Activated CD8-positive, alpha-beta T cell treated with anti-CD3 and anti-CD28 coated beads for 36 hours (primary cell): ENCODE data around the gene CCR8. TPM values are rescaled to one million over a fixed set of nuclear protein-coding genes. Genes with fewer than 3 reads are reported as not detected.

Source experiments
- ATAC-seq: fragments of 200-7000 bp; cut with Tn5 transposase; one replicate; pipeline ENCODE4 v1.10.0; 2021; ENCODE audit warnings: mild to moderate bottlenecking, moderate library complexity
- CTCF ChIA-PET: fragments of 350-600 bp; sonication (Branson Sonifier 250); formaldehyde crosslinking; loops from one replicate; lab custom pipeline; 2021; ENCODE audit warnings: antibody characterized with exemption; lab: Charles Lee
- POLR2A ChIA-PET: fragments of 350-600 bp; sonication (Branson Sonifier 250); formaldehyde crosslinking; loops from one replicate; lab custom pipeline; 2021; ENCODE audit warnings: antibody characterized with exemption; lab: Charles Lee
- DNase-seq: peaks from one replicate; pipeline ENCODE4 v3.0.0-alpha.2; 2020
- H3K27ac Mint-ChIP-seq: one replicate; pipeline ENCODE4 v1.8.0; 2021; ENCODE audit warnings: mild to moderate bottlenecking, mixed read lengths
- H3K27me3 Mint-ChIP-seq: one replicate; pipeline ENCODE4 v1.8.0; 2021; ENCODE audit warnings: mixed read lengths
- H3K36me3 Mint-ChIP-seq: one replicate; pipeline ENCODE4 v1.8.0; 2021; ENCODE audit warnings: low read depth, mixed read lengths
- H3K4me1 Mint-ChIP-seq: one replicate; pipeline ENCODE4 v1.8.0; 2021; ENCODE audit warnings: low read depth, mixed read lengths
- H3K4me3 Mint-ChIP-seq: one replicate; pipeline ENCODE4 v1.8.0; 2021; ENCODE audit warnings: mild to moderate bottlenecking, moderate library complexity, mixed read lengths
- H3K9me3 Mint-ChIP-seq: one replicate; pipeline ENCODE4 v1.8.0; 2021; ENCODE audit warnings: mixed read lengths
- intact Hi-C: fragments of 100-400 bp; cut with micrococcal nuclease; formaldehyde crosslinking; loops from one replicate; pipeline ENCODE4 v1.10.0; 2022
- total RNA-seq, 2 experiments: library from RNA; stranded (reverse); gene quantifications; one replicate each; pipeline ENCODE4 v1.2.3, GENCODE V29; 2021
- TF ChIP-seq, protein P1 (sequence below): fragments of 200-600 bp; IDR thresholded peaks from one replicate; pipeline ENCODE4 v1.8.0; 2022; ENCODE audit warnings: antibody characterized with exemption, mild to moderate bottlenecking

Gene CCR8
- total RNA-seq, 2 experiments from 2014 or later = 0.34 to 0.56 TPM

DNA sequence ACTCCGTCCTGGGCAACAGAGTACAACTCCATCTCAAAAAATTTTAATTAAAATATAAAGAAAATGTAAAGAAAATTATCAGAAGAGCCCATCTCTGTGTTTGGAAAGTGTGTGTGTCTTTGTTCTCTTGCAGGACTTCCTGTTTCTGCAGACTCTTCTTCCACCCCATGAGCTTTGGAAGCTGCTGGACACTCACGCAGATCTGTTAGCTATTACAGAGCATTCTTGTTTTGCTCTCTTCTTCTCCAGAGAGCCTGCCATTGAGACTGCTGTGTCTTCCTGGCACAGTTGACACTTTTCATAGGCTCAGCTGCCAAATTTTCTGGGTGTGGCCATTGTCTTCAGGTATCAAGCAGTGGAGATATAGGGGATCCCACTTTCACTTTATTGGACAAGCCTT lies 6.0 kb upstream of the CCR8 start:
- H3K27me3 Mint-ChIP-seq = peaks cover 3% of the 10 kb centered on the region
- no peak for DNase-seq
- POLR2A ChIA-PET = no interaction called here
- intact Hi-C loops = no loop called here
- CTCF ChIA-PET = interaction anchor here (0.6 to 1.1 kb wide), 2 partner anchors 17 to 124 kb away, joined by 3 read pairs; no protein-coding TSS in a partner anchor
- no peak overlapping the region for H3K27ac Mint-ChIP-seq
- peaks cover 43% of the 10 kb centered on the region for H3K4me1 Mint-ChIP-seq
- H3K4me3 Mint-ChIP-seq = no peak overlapping the region
- H3K9me3 Mint-ChIP-seq = no peaks in the 10 kb centered on the region
- ATAC-seq = no peak
- TF ChIP-seq, protein P1, sequence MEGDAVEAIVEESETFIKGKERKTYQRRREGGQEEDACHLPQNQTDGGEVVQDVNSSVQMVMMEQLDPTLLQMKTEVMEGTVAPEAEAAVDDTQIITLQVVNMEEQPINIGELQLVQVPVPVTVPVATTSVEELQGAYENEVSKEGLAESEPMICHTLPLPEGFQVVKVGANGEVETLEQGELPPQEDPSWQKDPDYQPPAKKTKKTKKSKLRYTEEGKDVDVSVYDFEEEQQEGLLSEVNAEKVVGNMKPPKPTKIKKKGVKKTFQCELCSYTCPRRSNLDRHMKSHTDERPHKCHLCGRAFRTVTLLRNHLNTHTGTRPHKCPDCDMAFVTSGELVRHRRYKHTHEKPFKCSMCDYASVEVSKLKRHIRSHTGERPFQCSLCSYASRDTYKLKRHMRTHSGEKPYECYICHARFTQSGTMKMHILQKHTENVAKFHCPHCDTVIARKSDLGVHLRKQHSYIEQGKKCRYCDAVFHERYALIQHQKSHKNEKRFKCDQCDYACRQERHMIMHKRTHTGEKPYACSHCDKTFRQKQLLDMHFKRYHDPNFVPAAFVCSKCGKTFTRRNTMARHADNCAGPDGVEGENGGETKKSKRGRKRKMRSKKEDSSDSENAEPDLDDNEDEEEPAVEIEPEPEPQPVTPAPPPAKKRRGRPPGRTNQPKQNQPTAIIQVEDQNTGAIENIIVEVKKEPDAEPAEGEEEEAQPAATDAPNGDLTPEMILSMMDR = no peak
- H3K36me3 Mint-ChIP-seq = no peaks in the 10 kb centered on the region

DNA sequence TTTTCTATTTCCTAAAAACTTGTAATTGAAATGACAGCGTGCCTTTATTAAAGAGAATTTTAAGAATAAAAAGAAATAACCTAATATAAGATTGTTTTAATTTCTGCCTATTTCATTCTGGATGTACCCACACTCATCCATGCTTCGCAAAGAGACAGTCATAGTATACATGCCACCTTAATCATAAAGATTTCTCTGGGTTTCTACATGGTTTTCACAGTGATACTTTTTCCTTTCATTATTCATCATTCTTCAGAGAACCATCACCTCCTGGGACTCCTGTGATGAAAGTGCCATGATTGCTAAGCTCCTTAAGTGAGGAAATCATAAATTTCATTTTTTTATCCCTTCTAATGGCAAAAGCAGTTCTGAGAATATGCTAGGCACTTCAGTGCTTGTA lies 4.3 kb upstream of the CCR8 start:
- ChIA-PET POLR2A (no interaction called here), CTCF (no interaction called here)
- TF ChIP-seq, protein P1 = no peak
- intact Hi-C loops = no loop called here
- Mint-ChIP-seq H3K27ac (no peak overlapping the region), H3K27me3 (no peaks in the 10 kb centered on the region), H3K4me3 (no peak overlapping the region), H3K36me3 (no peaks in the 10 kb centered on the region), H3K9me3 (no peaks in the 10 kb centered on the region), H3K4me1 (peaks cover 43% of the 10 kb centered on the region)
- ATAC-seq (no peak), DNase-seq (no peak)

DNA sequence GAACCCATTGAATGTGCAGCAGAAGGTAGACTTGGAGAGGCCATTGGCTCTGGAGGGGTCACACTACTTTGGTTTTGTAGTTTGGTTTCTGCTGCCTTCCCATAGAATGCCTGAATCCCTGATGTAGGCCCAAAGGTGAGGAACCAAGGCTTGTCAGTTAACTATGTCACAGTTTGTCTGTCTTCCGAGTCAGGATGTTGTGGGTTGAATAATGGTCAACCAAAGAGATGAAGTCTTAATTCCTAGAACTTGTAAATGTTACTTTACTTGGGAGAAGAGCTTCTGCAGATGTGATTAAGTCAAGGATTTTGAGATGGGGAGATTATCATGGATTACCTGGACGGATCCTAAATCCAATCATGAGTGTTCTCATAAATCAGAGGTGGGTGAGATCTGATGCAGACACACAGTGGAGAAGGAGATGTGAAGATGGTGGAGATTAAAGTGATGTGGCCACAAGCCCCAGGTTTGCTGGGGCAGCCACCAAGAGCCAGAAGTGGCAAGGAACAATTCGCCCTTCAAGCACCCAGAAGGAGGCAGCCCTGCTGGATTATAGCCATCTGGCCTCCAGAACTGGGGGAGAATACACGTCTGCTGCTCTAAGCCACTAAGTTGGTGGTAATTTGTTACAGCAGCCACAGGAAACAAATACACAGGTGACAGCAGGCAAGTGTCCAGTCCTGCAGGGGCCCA lies 2.3 kb upstream of the CCR8 start:
- ATAC-seq (no peak), DNase-seq (no peak)
- no peaks in the 10 kb centered on the region for H3K27me3 Mint-ChIP-seq
- no peaks in the 10 kb centered on the region for H3K9me3 Mint-ChIP-seq
- peaks cover 37% of the 10 kb centered on the region for H3K4me1 Mint-ChIP-seq
- no peak overlapping the region for H3K27ac Mint-ChIP-seq
- H3K36me3 Mint-ChIP-seq = no peaks in the 10 kb centered on the region
- no peak overlapping the region for H3K4me3 Mint-ChIP-seq
- TF ChIP-seq, protein P1 = no peak
- ChIA-PET CTCF (no interaction called here), POLR2A (interaction anchor here (0.9 kb wide), 1 partner anchor 58 kb away, joined by 3 read pairs; no protein-coding TSS in a partner anchor)
- intact Hi-C loops = no loop called here

DNA sequence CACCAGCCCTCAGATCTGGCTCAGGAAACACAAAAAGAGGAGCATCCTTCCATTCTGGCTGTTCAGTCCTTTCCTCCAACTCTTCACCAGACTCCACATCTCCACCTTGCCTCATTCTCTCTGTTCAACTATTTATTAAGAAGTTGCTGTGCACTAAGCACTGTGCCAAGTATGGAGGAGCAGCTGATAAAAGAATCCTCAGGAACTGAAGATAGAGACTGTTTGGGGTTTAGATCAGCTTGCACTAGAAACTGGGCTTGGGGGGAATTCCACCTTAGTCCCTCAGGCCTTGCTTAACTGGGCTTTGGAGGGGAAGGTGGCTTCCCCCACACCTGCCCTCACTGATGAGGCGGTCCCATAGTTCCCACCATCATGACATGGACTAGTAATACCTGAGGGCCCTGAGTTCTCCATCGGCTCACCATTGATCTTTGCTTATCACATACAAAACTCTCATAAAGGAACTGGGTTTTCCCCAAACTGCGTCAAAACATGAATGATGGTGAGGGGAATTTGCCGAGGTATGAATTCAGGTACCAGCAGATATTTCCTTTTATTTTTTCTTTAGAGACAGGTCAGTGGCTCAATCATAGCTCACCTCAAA lies 1.7 kb upstream of the CCR8 start:
- no peaks in the 10 kb centered on the region for H3K36me3 Mint-ChIP-seq
- H3K4me1 Mint-ChIP-seq = peaks cover 34% of the 10 kb centered on the region
- no peaks in the 10 kb centered on the region for H3K9me3 Mint-ChIP-seq
- no peaks in the 10 kb centered on the region for H3K27me3 Mint-ChIP-seq
- ChIA-PET POLR2A (interaction anchor here (0.9 kb wide), 1 partner anchor 57 kb away, joined by 3 read pairs; no protein-coding TSS in a partner anchor), CTCF (interaction anchor here (0.7 to 0.9 kb wide), 2 partner anchors 36 to 39 kb away, joined by 4 read pairs; no protein-coding TSS in a partner anchor)
- H3K4me3 Mint-ChIP-seq = no peak overlapping the region
- TF ChIP-seq, protein P1 = no peak
- DNase-seq (peak; percentile 24), ATAC-seq (peak; percentile 67)
- intact Hi-C loops = no loop called here
- peak overlapping the region; percentile 27 for H3K27ac Mint-ChIP-seq

DNA sequence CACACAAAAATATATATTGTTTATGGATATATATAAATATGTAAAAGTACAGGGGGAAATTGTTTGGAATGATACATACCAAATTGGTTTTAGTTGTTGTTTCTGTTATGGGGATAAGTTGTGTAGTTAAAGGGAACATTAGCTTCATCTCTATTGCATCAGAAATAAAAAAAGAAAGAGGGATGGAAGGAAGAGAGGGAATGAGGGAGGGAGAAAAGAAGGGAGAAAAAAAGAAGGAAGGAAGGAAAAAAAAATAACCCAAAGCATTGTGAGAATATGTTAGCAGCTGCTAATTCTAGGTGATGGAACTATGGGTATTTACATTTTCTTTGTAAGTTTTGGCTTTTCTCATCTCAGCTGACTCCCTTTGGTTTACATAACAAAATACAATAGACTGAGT lies 1.3 kb downstream of the CCR8 start:
- ChIA-PET CTCF (interaction anchor here (0.6 to 1.7 kb wide), 4 partner anchors 35 to 156 kb away, joined by 3 to 5 read pairs (median 3); no protein-coding TSS in a partner anchor), POLR2A (no interaction called here)
- Mint-ChIP-seq H3K4me3 (no peak overlapping the region), H3K27ac (no peak overlapping the region), H3K9me3 (no peaks in the 10 kb centered on the region), H3K27me3 (no peaks in the 10 kb centered on the region), H3K36me3 (no peaks in the 10 kb centered on the region), H3K4me1 (peaks cover 16% of the 10 kb centered on the region)
- ATAC-seq (no peak), DNase-seq (no peak)
- intact Hi-C loops = no loop called here
- TF ChIP-seq, protein P1 = no peak
